A673 (cell line): ENCODE measurements around the gene CEP89. TPM values are rescaled to one million over a fixed set of nuclear protein-coding genes. Genes with fewer than 3 reads are reported as not detected.

Source experiments
- BruUV-seq: library from RNA; stranded (reverse); fragments of 400-500 nt; replicated peaks from 2 replicates; lab custom pipeline; 2021; lab: Mats Ljungman, UMichigan
- CTCF ChIA-PET: fragments of 300-600 bp; sonication (Branson Sonifier 250); formaldehyde crosslinking; loops from one replicate; lab custom pipeline; 2022; ENCODE audit warnings: antibody characterized with exemption; lab: Charles Lee
- POLR2A ChIA-PET: fragments of 300-600 bp; sonication (Branson Sonifier 250); formaldehyde crosslinking; loops from one replicate; lab custom pipeline; 2022; ENCODE audit warnings: antibody characterized with exemption; ENCODE audit not compliant: low non-redundant PET; lab: Charles Lee
- DNase-seq: peaks from one replicate; pipeline ENCODE4 v3.0.0-alpha.2; 2015; ENCODE audit warnings: low spot score
- H3K27ac ChIP-seq: fragments of 200-600 bp; sonication (generic); 2 replicates; pipeline ENCODE4 v1.5.1; 2016; ENCODE audit warnings: mixed run types, low read depth, mild to moderate bottlenecking, mixed read lengths, antibody characterized with exemption, low read length; ENCODE audit not compliant: poor library complexity, severe bottlenecking
- H3K27me3 ChIP-seq: fragments of 200-600 bp; sonication (generic); replicated peaks from 2 replicates; pipeline ENCODE4 v1.6.1; 2017; ENCODE audit warnings: mixed run types, low read depth, mild to moderate bottlenecking, mixed read lengths, antibody characterized with exemption, low read length; ENCODE audit not compliant: insufficient read depth, poor library complexity
- H3K36me3 ChIP-seq: fragments of 200-600 bp; sonication (generic); 2 replicates; pipeline ENCODE4 v1.6.1; 2016; ENCODE audit warnings: mixed run types, mild to moderate bottlenecking, mixed read lengths, antibody characterized with exemption, low read length; ENCODE audit not compliant: insufficient read depth, poor library complexity, severe bottlenecking
- H3K4me1 ChIP-seq: fragments of 200-600 bp; sonication (generic); 2 replicates; pipeline ENCODE4 v1.6.1; 2017; ENCODE audit warnings: mixed run types, mild to moderate bottlenecking, mixed read lengths, antibody characterized with exemption, low read length; ENCODE audit not compliant: insufficient read depth, poor library complexity, severe bottlenecking
- H3K4me3 ChIP-seq: fragments of 200-600 bp; sonication (generic); 2 replicates; pipeline ENCODE4 v1.5.1; 2016; ENCODE audit warnings: low read depth, mixed run types, mild to moderate bottlenecking, mixed read lengths, low read length; ENCODE audit not compliant: poor library complexity, severe bottlenecking
- H3K9me3 ChIP-seq: fragments of 200-600 bp; sonication (generic); 2 replicates; pipeline ENCODE4 v1.6.1; 2016; ENCODE audit warnings: mixed run types, low read depth, mild to moderate bottlenecking, mixed read lengths, antibody characterized with exemption, low read length; ENCODE audit not compliant: poor library complexity, severe bottlenecking
- EZH2 ChIP-seq: fragments of 200-600 bp; sonication (generic); IDR thresholded peaks from 2 replicates; pipeline ENCODE4 v1.6.1; 2017; ENCODE audit warnings: borderline replicate concordance, low read depth, mild to moderate bottlenecking, mixed read lengths, antibody characterized with exemption, low read length; ENCODE audit not compliant: poor library complexity, severe bottlenecking
- intact Hi-C: fragments of 100-400 bp; cut with micrococcal nuclease; formaldehyde crosslinking; loops from one replicate; pipeline ENCODE4 v1.10.0; 2022; ENCODE audit not compliant: unreplicated experiment
- total RNA-seq: library from RNA; stranded (reverse); gene quantifications from 2 replicates; pipeline ENCODE4 v1.2.3, GENCODE V29; 2021
- TF ChIP-seq, protein P1 (sequence below): fragments of 300-800, 200-600 bp; sonication (generic); conservative IDR thresholded peaks from 2 replicates; pipeline ENCODE4 v1.5.1; 2017; ENCODE audit warnings: low read depth, mild to moderate bottlenecking, antibody characterized with exemption, low read length, moderate library complexity, mixed read lengths

CEP89 gene
- total RNA-seq, 1 experiment from 2014 or later: 47.2 TPM

DNA sequence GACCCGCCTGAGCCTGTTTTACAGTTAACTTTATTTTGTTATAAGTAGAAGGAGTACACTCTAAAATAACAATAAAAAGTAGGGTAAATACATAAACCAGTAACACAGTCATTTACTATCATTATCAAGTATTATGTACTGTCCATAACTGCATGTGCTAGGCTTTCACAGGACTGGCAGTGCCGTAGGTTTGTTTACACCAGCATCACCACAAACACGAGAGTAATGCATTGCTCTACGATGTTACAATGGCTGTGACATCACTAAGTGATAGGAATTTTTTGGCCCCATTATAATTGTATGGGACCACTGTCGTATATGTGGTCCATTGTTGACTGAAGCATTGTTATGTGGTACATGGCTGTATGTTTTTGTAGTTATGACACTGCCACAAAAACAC lies 60.9 kb downstream of the CEP89 start:
- Histone ChIP-seq H3K27me3 (no peaks in the 10 kb centered on the region), H3K4me3 (no peak overlapping the region), H3K9me3 (no peaks in the 10 kb centered on the region), H3K36me3 (peaks cover 10% of the 10 kb centered on the region), H3K27ac (no peak overlapping the region), H3K4me1 (no peaks in the 10 kb centered on the region)
- CTCF ChIA-PET: no interaction called here
- no peak for TF ChIP-seq EZH2
- TF ChIP-seq, protein P1, sequence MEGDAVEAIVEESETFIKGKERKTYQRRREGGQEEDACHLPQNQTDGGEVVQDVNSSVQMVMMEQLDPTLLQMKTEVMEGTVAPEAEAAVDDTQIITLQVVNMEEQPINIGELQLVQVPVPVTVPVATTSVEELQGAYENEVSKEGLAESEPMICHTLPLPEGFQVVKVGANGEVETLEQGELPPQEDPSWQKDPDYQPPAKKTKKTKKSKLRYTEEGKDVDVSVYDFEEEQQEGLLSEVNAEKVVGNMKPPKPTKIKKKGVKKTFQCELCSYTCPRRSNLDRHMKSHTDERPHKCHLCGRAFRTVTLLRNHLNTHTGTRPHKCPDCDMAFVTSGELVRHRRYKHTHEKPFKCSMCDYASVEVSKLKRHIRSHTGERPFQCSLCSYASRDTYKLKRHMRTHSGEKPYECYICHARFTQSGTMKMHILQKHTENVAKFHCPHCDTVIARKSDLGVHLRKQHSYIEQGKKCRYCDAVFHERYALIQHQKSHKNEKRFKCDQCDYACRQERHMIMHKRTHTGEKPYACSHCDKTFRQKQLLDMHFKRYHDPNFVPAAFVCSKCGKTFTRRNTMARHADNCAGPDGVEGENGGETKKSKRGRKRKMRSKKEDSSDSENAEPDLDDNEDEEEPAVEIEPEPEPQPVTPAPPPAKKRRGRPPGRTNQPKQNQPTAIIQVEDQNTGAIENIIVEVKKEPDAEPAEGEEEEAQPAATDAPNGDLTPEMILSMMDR: no peak
- intact Hi-C loops: no loop called here
- no TSS peak for BruUV-seq
- POLR2A ChIA-PET: no interaction called here
- DNase-seq: no peak

DNA sequence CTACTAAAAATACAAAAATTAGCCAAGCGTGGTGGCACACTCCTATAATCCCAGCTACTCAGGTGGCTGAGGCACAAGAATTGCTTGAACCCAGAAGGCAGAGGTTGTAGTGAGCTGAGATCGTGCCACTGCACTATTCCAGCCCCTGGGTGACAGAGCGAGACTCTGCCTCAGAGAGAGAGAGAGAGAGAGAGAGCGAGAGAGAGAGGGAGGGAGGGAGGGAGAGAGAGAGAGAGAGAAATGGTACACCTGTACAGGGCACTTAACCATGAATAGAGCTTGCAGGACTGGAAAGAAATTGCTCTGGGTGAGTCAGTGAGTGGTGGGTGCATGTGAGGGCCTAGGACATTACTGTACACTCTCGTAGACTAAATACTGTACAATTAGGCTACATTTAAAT lies 61.7 kb downstream of the CEP89 start:
- no TSS peak for BruUV-seq
- no peak overlapping the region for H3K4me3 ChIP-seq
- no peaks in the 10 kb centered on the region for H3K4me1 ChIP-seq
- TF ChIP-seq EZH2: no peak
- TF ChIP-seq, protein P1: no peak
- ChIA-PET POLR2A (no interaction called here), CTCF (no interaction called here)
- H3K27me3 ChIP-seq: no peaks in the 10 kb centered on the region
- no peak overlapping the region for H3K27ac ChIP-seq
- no peak for DNase-seq
- no peaks in the 10 kb centered on the region for H3K9me3 ChIP-seq
- intact Hi-C loops: no loop called here
- H3K36me3 ChIP-seq: peaks cover 6% of the 10 kb centered on the region

DNA sequence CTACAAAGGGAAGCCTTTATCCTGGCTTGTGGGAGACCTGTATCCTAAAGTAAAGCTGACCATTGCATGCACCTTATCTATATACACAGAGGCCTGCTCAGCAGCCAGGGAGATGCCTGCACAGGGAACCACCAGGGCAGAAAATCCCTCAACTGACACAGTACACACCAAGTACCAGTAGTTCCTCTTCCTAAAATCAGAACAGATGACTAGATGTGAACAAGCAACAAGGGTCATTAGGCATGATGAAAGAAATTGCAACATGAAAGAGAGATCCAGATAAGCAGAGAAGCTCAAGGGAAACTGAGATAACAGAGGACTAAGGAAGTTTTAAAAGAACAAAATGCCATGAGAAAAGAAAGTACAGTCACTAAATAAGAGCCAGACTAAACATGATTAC lies 62.5 kb downstream of the CEP89 start:
- no peak for DNase-seq
- no peak for TF ChIP-seq EZH2
- TF ChIP-seq, protein P1: no peak
- peaks cover 3% of the 10 kb centered on the region for H3K36me3 ChIP-seq
- no peaks in the 10 kb centered on the region for H3K4me1 ChIP-seq
- intact Hi-C loops: no loop called here
- ChIA-PET CTCF (no interaction called here), POLR2A (no interaction called here)
- no peaks in the 10 kb centered on the region for H3K27me3 ChIP-seq
- H3K4me3 ChIP-seq: no peak overlapping the region
- BruUV-seq: no TSS peak
- no peaks in the 10 kb centered on the region for H3K9me3 ChIP-seq
- no peak overlapping the region for H3K27ac ChIP-seq
